IMR-90 (cell line): Measurements from ENCODE around the gene SSPN. TPM values are rescaled to one million over a fixed set of nuclear protein-coding genes. Genes with fewer than 3 reads are reported as not detected.

Experiments
- ATAC-seq: fragments of 200-7000 bp; cut with Tn5 transposase; 2 replicates; pipeline ENCODE4 v1.9.1; 2020; ENCODE audit warnings: low read depth, mild to moderate bottlenecking, moderate library complexity
- BruUV-seq: library from RNA; stranded (reverse); fragments of 400-500 nt; replicated peaks from 2 replicates; lab custom pipeline; 2021; lab: Mats Ljungman, UMichigan
- CTCF ChIA-PET: fragments of 300-600 bp; formaldehyde crosslinking; extraction: SDS; loops from one replicate; lab custom pipeline; 2021; ENCODE audit warnings: antibody characterized with exemption; lab: Yijun Ruan, JAX
- POLR2A ChIA-PET: fragments of 300-600 bp; sonication (Branson Sonifier 250); formaldehyde crosslinking; loops from one replicate; lab custom pipeline; 2022; ENCODE audit warnings: antibody characterized with exemption; ENCODE audit not compliant: unreplicated experiment; lab: Charles Lee
- DNase-seq: peaks from one replicate; pipeline ENCODE4 v3.0.0; 2013
- H2AFZ ChIP-seq: replicated peaks from 2 replicates; pipeline ENCODE3; 2013; ENCODE audit warnings: low read length, mild to moderate bottlenecking; ENCODE audit not compliant: poor library complexity
- H2AK5ac ChIP-seq: 2 replicates; pipeline ENCODE4 v1.6.1; 2013; ENCODE audit warnings: low read depth, low read length, inconsistent platforms
- H2AK9ac ChIP-seq: replicated peaks from 2 replicates; pipeline ENCODE3; 2013; ENCODE audit warnings: mild to moderate bottlenecking, low read depth, low read length, moderate library complexity; ENCODE audit not compliant: poor library complexity
- H2BK120ac ChIP-seq: 2 replicates; pipeline ENCODE4 v1.6.1; 2013; ENCODE audit warnings: low read depth, low read length, inconsistent platforms
- H2BK15ac ChIP-seq: 3 replicates; pipeline ENCODE4 v1.6.1; 2013; ENCODE audit warnings: low read depth, low read length, inconsistent platforms
- H2BK20ac ChIP-seq: 2 replicates; pipeline ENCODE4 v1.6.1; 2013; ENCODE audit warnings: low read depth, mild to moderate bottlenecking, inconsistent platforms, low read length, moderate library complexity
- H2BK5ac ChIP-seq: 2 replicates; pipeline ENCODE4 v1.6.1; 2013; ENCODE audit warnings: mild to moderate bottlenecking, low read depth, low read length, inconsistent platforms; ENCODE audit not compliant: poor library complexity, severe bottlenecking
- H3K14ac ChIP-seq: replicated peaks from 2 replicates; pipeline ENCODE4 v1.6.1; 2013; ENCODE audit warnings: low read depth, low read length, inconsistent platforms
- H3K18ac ChIP-seq: 2 replicates; pipeline ENCODE4 v1.6.1; 2013; ENCODE audit warnings: low read depth, low read length, control low read depth
- H3K23ac ChIP-seq: 2 replicates; pipeline ENCODE4 v1.6.1; 2013; ENCODE audit warnings: low read depth, low read length, inconsistent platforms
- H3K27ac ChIP-seq: 2 replicates; pipeline ENCODE4 v1.5.1; 2013; ENCODE audit warnings: mild to moderate bottlenecking, control low read depth, low read length; ENCODE audit not compliant: insufficient read depth
- H3K27me3 ChIP-seq: 2 replicates; pipeline ENCODE4 v1.6.1; 2013; ENCODE audit warnings: low read length; ENCODE audit not compliant: control insufficient read depth, insufficient read depth
- H3K36me3 ChIP-seq: 2 replicates; pipeline ENCODE4 v1.6.1; 2013; ENCODE audit warnings: low read length, mixed read lengths; ENCODE audit not compliant: control insufficient read depth, insufficient read depth
- H3K4ac ChIP-seq: 2 replicates; pipeline ENCODE4 v1.6.1; 2013; ENCODE audit warnings: low read depth, low read length, inconsistent platforms
- H3K4me1 ChIP-seq: 2 replicates; pipeline ENCODE4 v1.6.1; 2013; ENCODE audit warnings: low read length, mixed read lengths; ENCODE audit not compliant: control insufficient read depth, insufficient read depth
- H3K4me2 ChIP-seq: 2 replicates; pipeline ENCODE4 v1.6.1; 2013; ENCODE audit warnings: low read depth, mild to moderate bottlenecking, control low read depth, low read length, moderate library complexity
- H3K4me3 ChIP-seq: 2 replicates; pipeline ENCODE4 v1.5.1; 2013; ENCODE audit warnings: low read depth, mild to moderate bottlenecking, control low read depth, low read length, moderate library complexity; ENCODE audit not compliant: insufficient read depth
- H3K56ac ChIP-seq: 2 replicates; pipeline ENCODE4 v1.6.1; 2013; ENCODE audit warnings: low read length, inconsistent platforms; ENCODE audit not compliant: insufficient read depth; ENCODE audit errors: extremely low read depth
- H3K79me1 ChIP-seq, 2 experiments: 2 replicates each; pipeline ENCODE4 v1.6.1; 2013; ENCODE audit warnings: low read length in 2 of 2, inconsistent platforms in 1 of 2, low read depth in 1 of 2
- H3K9ac ChIP-seq: 2 replicates; pipeline ENCODE4 v1.6.1; 2013; ENCODE audit warnings: low read depth, low read length, control low read depth
- H3K9me1 ChIP-seq: 2 replicates; pipeline ENCODE4 v1.6.1; 2013; ENCODE audit warnings: low read length, inconsistent platforms; ENCODE audit not compliant: insufficient read depth
- H3K9me3 ChIP-seq: 2 replicates; pipeline ENCODE4 v1.6.1; 2013; ENCODE audit warnings: low read length; ENCODE audit not compliant: control insufficient read depth, insufficient read depth
- H4K20me1 ChIP-seq: 2 replicates; pipeline ENCODE4 v1.6.1; 2013; ENCODE audit warnings: low read length, inconsistent platforms; ENCODE audit not compliant: insufficient read depth
- H4K5ac ChIP-seq: 2 replicates; pipeline ENCODE4 v1.6.1; 2013; ENCODE audit warnings: mild to moderate bottlenecking, low read depth, low read length, control low read depth
- H4K8ac ChIP-seq, 2 experiments: 2 replicates each; pipeline ENCODE4 v1.6.1; 2013; ENCODE audit warnings: low read depth in 2 of 2, low read length in 2 of 2, control low read depth in 1 of 2, inconsistent platforms in 1 of 2
- H4K91ac ChIP-seq: 2 replicates; pipeline ENCODE4 v1.6.1; 2013; ENCODE audit warnings: low read depth, low read length, inconsistent platforms; ENCODE audit not compliant: insufficient read depth
- BHLHE40 ChIP-seq: fragments of 150-350 bp; IDR thresholded peaks from 2 replicates; pipeline ENCODE4 v1.6.1; 2016; ENCODE audit warnings: mild to moderate bottlenecking, low read depth, low read length
- CEBPB ChIP-seq: IDR thresholded peaks from 2 replicates; pipeline ENCODE4 v1.6.1; 2012; ENCODE audit warnings: low read depth, low read length, improper control_type of control experiment
- CHD1 ChIP-seq: IDR thresholded peaks from 2 replicates; pipeline ENCODE4 v1.6.1; 2012; ENCODE audit warnings: low read depth, low read length, improper control_type of control experiment
- MAZ ChIP-seq: IDR thresholded peaks from 2 replicates; pipeline ENCODE4 v1.6.1; 2012; ENCODE audit warnings: low read depth, mild to moderate bottlenecking, low read length, improper control_type of control experiment, moderate library complexity, borderline replicate concordance
- WGBS, 2 experiments: methylation state at CpG; one replicate each; pipeline versions ENCODE4 v1.1.5 to v1.1.7; 2013; ENCODE audit warnings: missing lambda C conversion rate in 2 of 2; ENCODE audit not compliant: insufficient read length in 1 of 2; ENCODE audit errors: extremely low coverage in 2 of 2; 5-methylcytosine and 5-hydroxymethylcytosine counted together
- dilution Hi-C: fragments of 300-500 bp; cut with HindIII; formaldehyde crosslinking; loops from one replicate; pipeline ENCODE4 v1.14.3; 2018; ENCODE audit warnings: low sequenced_read_pairs; ENCODE audit not compliant: unreplicated experiment
- in situ Hi-C: fragments of 300-500 bp; cut with MboI; formaldehyde crosslinking; loops from 3 replicates; pipeline ENCODE4 v1.14.3; 2019; ENCODE audit warnings: low sequenced_read_pairs, inconsistent platforms, mixed read lengths
- intact Hi-C: fragments of 100-400 bp; cut with micrococcal nuclease; formaldehyde crosslinking; loops from 2 replicates; pipeline ENCODE4 v1.10.0; 2022
- polyA plus RNA-seq, 3 experiments: library from polyadenylated mRNA; depleted of rRNA; stranded (reverse); fragments of >200 nt; gene quantifications; 2 replicates each; pipeline ENCODE4 v1.2.3, GENCODE V29; 2012; ENCODE audit warnings: low replicate concordance in 1 of 3
- total RNA-seq: library from RNA; depleted of rRNA; stranded (reverse); fragments of >200 nt; gene quantifications from 2 replicates; pipeline ENCODE4 v1.2.3, GENCODE V29; 2012

SSPN gene
- total and polyA plus RNA-seq, 2 of the 4 experiments (the other 2 are of a cell fraction), result 3.5 to 5.6 TPM

- H2BK5ac ChIP-seq, result no peak overlapping the region
- peak overlapping the region; percentile 24 for H3K9ac ChIP-seq
- peak overlapping the region in 1 of 2 experiments; percentile 43; a peak in 1 of 4 replicates for H4K8ac ChIP-seq
- H3K18ac ChIP-seq, result no peak overlapping the region
- H3K4me1 ChIP-seq, result peaks cover 2% of the 10 kb centered on the region; the same call in 1 of the 2 replicates
- intact Hi-C loops, result loop anchor here (5.0 kb wide), 1 partner anchor 104 kb away; no protein-coding TSS in a partner anchor
- H3K27ac ChIP-seq, result no peak overlapping the region
- no peak overlapping the region; the same call in none of the 2 replicates for H3K4ac ChIP-seq
- peaks cover 6% of the 10 kb centered on the region; the same call in 1 of the 2 replicates for H3K27me3 ChIP-seq
- no peak overlapping the region for H4K5ac ChIP-seq
- BruUV-seq, result no TSS peak
- no peak overlapping the region for H2BK20ac ChIP-seq
- peak overlapping the region; percentile 44 for H2AK9ac ChIP-seq
- H3K9me3 ChIP-seq, result no peaks in the 10 kb centered on the region
- peaks cover 3% of the 10 kb centered on the region; the same call in 1 of the 2 replicates for H3K9me1 ChIP-seq
- H3K79me1 ChIP-seq, result no peaks in the 10 kb centered on the region
- peak overlapping the region; percentile 6; the same call in 1 of the 2 replicates for H3K14ac ChIP-seq
- TF ChIP-seq BHLHE40 (peak; percentile 68; the same call in 1 of the 2 replicates), CHD1 (no peak), CEBPB (no peak), MAZ (no peak)
- H3K4me3 ChIP-seq, result peak overlapping the region; percentile 41
- peak overlapping the region; percentile 82 for H3K4me2 ChIP-seq
- ATAC-seq, result peak; percentile 77
- no peak overlapping the region for H2BK15ac ChIP-seq
- in situ Hi-C loops, result no loop called here
- peak overlapping the region; percentile 91 for H2AFZ ChIP-seq
- POLR2A ChIA-PET, result interaction anchor here (0.7 kb wide), 1 partner anchor 14 kb away, joined by 3 read pairs; no protein-coding TSS in a partner anchor
- H4K91ac ChIP-seq, result no peak overlapping the region; the same call in 1 of the 2 replicates
- 0 out of 2 replicates have a peak overlapping the region, but pooled peaks have one; percentile 60 for H2BK120ac ChIP-seq
- no peaks in the 10 kb centered on the region for H4K20me1 ChIP-seq
- no peaks in the 10 kb centered on the region for H3K36me3 ChIP-seq
- 4% methylated on average over 14 of the region's 44 CpGs; no CpG with 5 or more reads in 1 of the 2 experiments for WGBS, 2 experiments
- no peak overlapping the region for H3K56ac ChIP-seq
- no peak for DNase-seq
- H2AK5ac ChIP-seq, result no peak overlapping the region
- H3K23ac ChIP-seq, result 0 out of 2 replicates have a peak overlapping the region, but pooled peaks have one; percentile 53
- CTCF ChIA-PET, result interaction anchor here (0.6 to 1.6 kb wide), 2 partner anchors 14 to 72 kb away, joined by 3 read pairs; no protein-coding TSS in a partner anchor
- dilution Hi-C loops, result no loop called here
Measured at GRCh38 chr12:26226629-26227360, 31.4 kb downstream of the SSPN start.
